ENCODE results near the gene CFAP100. TPM values are rescaled to one million over a fixed set of nuclear protein-coding genes. Genes with fewer than 3 reads are reported as not detected.

CFAP100 gene
- total and polyA plus RNA-seq, 12 donors: not detected

- 95 to 96% methylated on average over 10 of the region's 10 CpGs for WGBS, 2 donors
- Histone ChIP-seq H3K27me3 (no peaks in the 10 kb centered on the region), H3K36me3 (peaks cover 0 to 85% (median 19%) of the 10 kb centered on the region in 9 donors), H3K4me3 (no peak overlapping the region), H3K27ac (no peak overlapping the region), H3K9me3 (no peaks in the 10 kb centered on the region), H3K4me1 (peaks cover 0 to 14% (median 3%) of the 10 kb centered on the region in 9 donors)
- ATAC-seq (no peak), DNase-seq (no peak)
- TF ChIP-seq CTCF (IDR thresholded peaks at IDR 0.05): no peak
- intact Hi-C loops (cut with DNase I): no loop called here
These were observed 44.0 kb downstream of the CFAP100 start for GRCh38 chr3:126438746-126439145.

GRCh38 chr3:126439346-126439967 is 44.7 kb downstream of the CFAP100 start:
- H3K27ac ChIP-seq: no peak overlapping the region
- H3K9me3 ChIP-seq: no peaks in the 10 kb centered on the region
- H3K27me3 ChIP-seq: no peaks in the 10 kb centered on the region
- no peak for DNase-seq
- no peak for TF ChIP-seq CTCF (IDR thresholded peaks at IDR 0.05)
- H3K4me3 ChIP-seq: no peak overlapping the region
- H3K4me1 ChIP-seq: peaks cover 0 to 14% (median 0%) of the 10 kb centered on the region in 9 donors
- 91 to 95% methylated on average over 15 of the region's 15 CpGs for WGBS, 2 donors
- ATAC-seq: no peak
- peaks cover 0 to 91% (median 19%) of the 10 kb centered on the region in 9 donors for H3K36me3 ChIP-seq
- intact Hi-C loops (cut with DNase I): no loop called here

- DNase-seq (no peak), ATAC-seq (no peak)
- H3K36me3 ChIP-seq: peaks cover 0 to 85% (median 19%) of the 10 kb centered on the region in 9 donors
- H3K27ac ChIP-seq: no peak overlapping the region
- intact Hi-C loops (cut with DNase I): no loop called here
- 95 to 96% methylated on average over 12 of the region's 12 CpGs for WGBS, 2 donors
- peaks cover 0 to 17% (median 0%) of the 10 kb centered on the region in 9 donors for H3K4me1 ChIP-seq
- H3K9me3 ChIP-seq: no peaks in the 10 kb centered on the region
- no peak for TF ChIP-seq CTCF (IDR thresholded peaks at IDR 0.05)
- no peaks in the 10 kb centered on the region for H3K27me3 ChIP-seq
- no peak overlapping the region for H3K4me3 ChIP-seq
These were observed 45.4 kb downstream of the CFAP100 start for GRCh38 chr3:126439968-126440708.

GRCh38 chr3:126440709-126440995 is 45.9 kb downstream of the CFAP100 start:
- Histone ChIP-seq H3K4me3 (no peak overlapping the region), H3K4me1 (peaks cover 0 to 20% (median 2%) of the 10 kb centered on the region in 9 donors), H3K27ac (no peak overlapping the region), H3K36me3 (peaks cover 0 to 79% (median 19%) of the 10 kb centered on the region in 9 donors), H3K27me3 (no peaks in the 10 kb centered on the region), H3K9me3 (no peaks in the 10 kb centered on the region)
- WGBS, 2 donors: 95 to 96% methylated on average over 9 of the region's 9 CpGs
- no peak for TF ChIP-seq CTCF (IDR thresholded peaks at IDR 0.05)
- intact Hi-C loops (cut with DNase I): no loop called here
- ATAC-seq (no peak), DNase-seq (no peak)
